Measurements from ENCODE around the gene TP53BP1.

The TP53BP1 gene

DNA sequence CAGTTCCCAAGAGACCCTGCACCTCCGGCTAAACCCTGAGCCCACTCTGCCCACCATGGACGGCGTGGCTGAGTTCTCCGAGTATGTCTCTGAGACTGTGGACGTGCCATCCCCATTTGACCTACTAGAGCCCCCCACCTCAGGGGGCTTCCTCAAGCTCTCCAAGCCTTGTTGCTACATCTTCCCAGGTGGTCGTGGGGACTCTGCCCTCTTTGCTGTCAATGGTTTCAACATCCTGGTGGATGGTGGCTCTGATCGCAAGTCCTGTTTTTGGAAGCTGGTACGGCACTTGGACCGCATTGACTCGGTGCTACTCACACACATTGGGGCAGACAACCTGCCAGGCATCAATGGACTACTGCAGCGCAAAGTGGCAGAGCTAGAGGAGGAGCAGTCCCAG lies 28.5 kb upstream of the TP53BP1 start:
- DNase-seq = no peak

- DNase-seq = no peak
Observed at GRCh38 chr15:43520138-43520537, 27.2 kb upstream of the TP53BP1 start.

- DNase-seq = peak in 37 of 56 donors; percentile 23 to 76 (median 48)
Observed at GRCh38 chr15:43519196-43519595, 26.2 kb upstream of the TP53BP1 start.

DNA sequence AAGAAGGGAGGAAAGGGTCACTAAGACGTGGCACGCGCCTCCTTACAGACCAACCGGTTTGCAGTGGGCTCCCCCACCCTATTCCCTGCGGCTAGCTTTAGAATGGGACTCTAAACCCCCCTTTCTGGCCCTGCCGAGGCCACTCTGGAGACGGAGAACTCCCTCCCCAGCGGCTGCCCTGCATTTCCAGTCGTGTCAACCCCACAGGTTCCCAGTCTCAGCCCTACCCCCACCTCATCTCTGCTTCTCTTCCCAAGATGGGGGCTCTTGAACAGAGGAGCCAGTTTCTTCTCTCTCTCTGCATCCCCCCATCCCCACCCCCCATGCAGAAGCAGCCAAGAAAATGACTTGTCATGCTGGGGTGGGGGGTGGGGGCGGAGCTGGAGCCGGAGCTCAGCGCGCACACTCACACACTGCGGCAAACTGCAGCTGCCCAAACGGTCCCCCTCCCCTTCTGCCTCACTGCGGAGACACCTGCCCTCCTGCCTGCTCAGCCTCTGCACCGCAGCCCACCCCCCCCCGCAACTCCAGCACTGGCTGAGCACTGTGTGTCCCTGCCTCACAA lies 25.3 kb upstream of the TP53BP1 start:
- peak in 55 of 56 donors; percentile 42 to 89 (median 80) for DNase-seq

DNA sequence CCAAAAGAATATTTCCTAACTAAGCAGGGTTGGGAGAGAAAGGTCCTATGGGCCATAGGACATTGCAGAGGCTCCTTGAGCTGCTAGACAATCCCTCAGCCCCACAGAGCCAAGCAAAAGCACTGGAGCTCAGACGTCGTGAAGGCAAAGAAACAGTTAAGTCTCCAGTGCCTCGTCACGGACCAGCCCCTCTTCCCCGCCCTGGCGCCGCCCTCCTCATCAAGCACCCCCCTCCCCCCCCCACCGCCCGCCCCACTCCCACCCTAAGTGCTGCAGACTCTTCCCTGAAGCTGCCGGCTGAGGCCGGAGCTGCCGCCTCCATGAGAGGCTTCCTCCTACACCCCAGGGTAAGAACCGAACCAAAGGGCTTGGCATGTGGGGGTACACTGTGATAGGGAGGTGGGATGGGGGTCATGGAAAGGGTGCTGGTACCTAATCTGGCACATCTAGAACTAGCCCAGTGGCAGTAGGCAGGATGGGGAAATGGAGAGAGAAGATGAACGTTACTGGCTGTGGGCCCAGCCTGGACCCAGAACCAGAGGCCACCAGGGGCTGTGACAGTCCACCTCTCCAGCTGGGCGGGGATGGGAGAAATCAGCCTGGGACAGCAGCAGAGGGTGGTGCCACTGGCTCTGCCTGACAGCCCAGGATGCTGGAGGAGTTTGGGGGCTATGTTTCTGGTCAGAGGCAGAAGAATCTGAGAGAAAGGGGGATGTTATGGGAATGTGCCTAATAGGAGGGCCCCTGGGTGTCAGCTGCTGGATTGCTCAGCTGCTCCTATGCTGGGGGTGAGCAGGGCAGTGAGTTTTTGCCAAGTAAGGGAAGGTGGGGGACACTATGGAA lies 24.6 kb upstream of the TP53BP1 start, which contains the start of gene MAP1A:
TSS of gene MAP1A (plus strand) at position 255 of the 843 bp plus-strand sequence. CDS start 3,866 bp downstream, outside the sequence.
- peak in 54 of 56 donors; percentile 37 to 90 (median 76) for DNase-seq

DNA sequence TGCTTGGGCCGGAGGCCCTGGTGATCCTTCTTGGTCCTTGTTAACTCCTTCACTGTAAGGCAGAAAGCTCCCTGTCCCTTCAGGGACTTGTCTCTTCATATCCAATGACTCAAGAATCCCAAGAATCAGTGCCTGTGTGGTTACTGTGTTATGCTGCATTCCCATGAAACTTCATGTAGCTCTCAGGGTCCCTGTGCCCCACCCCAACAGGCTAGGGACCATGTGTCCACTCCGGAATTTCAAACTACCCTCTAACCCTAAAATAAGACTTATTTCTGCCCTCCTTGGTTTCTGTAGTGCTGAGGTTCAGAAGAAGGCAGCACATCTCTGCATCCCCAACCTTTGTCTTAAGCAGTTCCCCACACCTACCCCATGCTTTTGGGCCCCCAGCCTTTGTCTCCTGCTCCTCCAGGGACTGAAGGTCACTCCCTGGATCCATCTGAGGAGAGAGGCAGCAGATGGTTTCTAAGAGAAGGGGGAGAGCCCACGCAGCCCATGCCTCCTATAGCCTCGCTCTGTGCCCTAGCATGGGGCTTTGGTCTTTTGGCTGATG lies 23.9 kb upstream of the TP53BP1 start:
- peak in 3 of 56 donors; percentile 36 to 52 (median 38) for DNase-seq

DNA sequence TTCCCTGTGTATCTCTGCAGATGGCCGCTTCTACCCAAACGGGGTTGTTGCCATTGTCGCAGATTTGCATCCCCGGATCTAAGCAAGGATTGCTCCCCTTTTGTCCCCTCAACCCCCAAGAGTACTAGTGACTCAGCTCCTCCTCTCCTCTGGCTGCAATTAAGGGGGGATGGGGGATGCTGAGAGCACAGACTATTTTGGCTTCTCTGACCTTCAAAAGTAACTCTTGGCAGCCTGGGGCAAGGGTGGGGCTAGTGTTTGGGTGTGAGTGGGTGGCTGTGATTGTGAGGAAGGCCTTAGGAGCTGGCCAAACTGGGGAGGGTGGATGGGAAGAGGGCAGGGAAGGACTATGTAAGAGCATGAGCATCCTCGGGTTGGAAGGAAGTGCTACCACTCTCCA lies 23.2 kb upstream of the TP53BP1 start:
- peak in 6 of 56 donors; percentile 13 to 58 (median 32) for DNase-seq

DNA sequence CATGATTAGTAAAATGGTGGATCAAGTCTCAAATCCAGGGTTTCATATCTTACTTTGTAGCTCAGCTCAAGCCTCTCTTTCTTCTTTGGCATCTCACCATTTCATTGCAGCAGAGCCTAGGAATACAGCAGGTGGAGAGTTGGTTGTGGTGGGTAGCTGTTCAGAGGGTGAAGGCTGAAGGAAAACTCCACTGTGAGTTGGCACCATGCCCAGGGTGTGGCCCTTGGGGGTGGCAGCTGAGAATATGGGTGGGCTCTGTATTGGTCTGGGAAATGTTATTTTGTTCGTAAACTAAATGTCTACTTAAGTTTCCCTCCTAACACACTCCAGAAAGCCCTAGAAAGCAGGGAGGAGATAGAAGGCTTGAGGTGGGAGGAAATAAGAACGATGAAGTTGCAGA lies 22.8 kb upstream of the TP53BP1 start:
- DNase-seq = no peak

DNA sequence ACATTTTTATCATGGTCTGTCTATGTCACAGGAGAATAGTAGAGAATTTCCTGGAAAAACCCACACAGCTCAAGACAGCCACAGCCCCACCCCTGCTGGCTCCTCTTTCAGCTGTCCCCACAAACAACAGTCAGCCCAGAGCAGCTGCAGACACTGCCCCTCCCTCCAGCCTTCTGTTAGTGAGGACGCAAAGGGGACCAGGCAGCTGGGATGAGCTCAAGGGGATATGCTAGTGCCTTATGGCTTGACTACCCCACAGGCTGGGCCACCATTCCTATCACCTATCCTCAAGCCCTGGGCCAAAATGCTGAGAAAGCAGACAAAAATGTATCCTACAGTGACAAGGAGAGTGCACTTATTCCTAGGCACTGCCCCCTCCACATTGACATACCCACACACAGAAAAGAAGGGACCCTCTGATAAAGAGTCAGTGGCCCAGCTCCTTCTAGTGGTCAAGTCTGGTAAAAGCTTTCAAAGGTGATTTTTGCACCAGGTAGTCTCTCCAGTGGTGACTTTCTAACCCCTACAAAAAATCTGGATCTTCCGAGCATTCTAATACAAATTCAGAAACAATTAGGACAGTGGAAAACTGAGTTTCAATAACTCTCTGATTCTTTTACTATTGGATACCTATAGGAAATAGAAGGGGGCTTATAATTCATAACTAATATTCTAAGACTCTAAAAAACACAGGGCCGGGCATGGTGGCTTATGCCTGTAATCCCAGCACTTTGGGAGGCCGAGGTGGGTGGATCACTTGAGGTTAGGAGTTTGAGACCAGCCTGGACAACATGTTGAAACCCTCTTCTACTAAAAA lies 21.5 kb upstream of the TP53BP1 start:
- peak in 52 of 56 donors; percentile 22 to 91 (median 70) for DNase-seq

DNA sequence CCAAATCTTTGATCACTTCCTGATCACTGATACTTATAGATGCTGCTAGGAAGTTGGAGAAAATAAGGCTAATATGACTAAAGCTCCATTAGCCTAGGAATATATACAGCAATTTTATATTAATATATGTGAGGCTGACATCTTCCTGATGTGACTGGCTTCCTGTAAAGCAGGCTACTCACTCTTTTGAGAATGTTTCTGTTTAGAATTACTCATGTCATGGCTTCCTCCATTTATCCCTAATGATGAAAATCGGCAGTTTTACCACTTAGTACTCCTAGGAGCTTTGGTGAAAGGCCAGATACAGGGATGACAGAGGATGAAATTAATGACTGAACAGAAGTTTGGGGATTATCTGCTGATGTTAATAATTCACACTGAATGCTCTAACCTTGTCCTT lies 20.6 kb upstream of the TP53BP1 start:
- no peak for DNase-seq

GRCh38 chr15:43511012-43511885 lies 18.3 kb upstream of the TP53BP1 start:
- DNase-seq = peak in 34 of 56 donors; percentile 20 to 72 (median 49)

- peak; percentile 75 to 100 (median 98) for DNase-seq
Observed at GRCh38 chr15:43510200-43511011, 17.4 kb upstream of the TP53BP1 start.

DNA sequence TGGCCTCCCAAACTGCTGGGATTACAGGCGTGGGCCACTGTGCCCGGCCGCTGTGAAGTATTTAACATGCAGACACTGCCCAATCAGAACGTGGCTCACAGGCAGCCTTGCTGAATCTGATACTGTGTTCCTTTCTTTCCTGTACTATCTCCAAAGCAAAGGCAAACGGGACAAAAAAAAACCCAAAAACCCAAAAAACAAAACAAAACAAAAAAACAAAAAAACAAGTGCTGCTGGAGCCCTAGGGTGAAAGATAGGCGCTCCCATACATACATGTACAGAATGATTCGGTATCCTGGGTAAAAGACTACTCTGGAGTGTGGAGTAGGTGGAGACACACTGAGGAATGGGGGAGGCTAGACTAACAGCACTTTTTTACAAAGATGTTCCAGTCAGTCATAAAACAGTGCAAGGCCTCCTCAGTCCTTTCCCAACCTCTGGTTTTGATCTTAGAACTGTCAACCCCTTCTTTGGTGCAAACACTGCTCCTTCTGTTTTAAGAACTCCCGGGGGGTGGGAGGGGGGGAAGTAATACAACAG lies 16.8 kb upstream of the TP53BP1 start:
- DNase-seq = peak in 5 of 56 donors; percentile 26 to 54 (median 42)

DNA sequence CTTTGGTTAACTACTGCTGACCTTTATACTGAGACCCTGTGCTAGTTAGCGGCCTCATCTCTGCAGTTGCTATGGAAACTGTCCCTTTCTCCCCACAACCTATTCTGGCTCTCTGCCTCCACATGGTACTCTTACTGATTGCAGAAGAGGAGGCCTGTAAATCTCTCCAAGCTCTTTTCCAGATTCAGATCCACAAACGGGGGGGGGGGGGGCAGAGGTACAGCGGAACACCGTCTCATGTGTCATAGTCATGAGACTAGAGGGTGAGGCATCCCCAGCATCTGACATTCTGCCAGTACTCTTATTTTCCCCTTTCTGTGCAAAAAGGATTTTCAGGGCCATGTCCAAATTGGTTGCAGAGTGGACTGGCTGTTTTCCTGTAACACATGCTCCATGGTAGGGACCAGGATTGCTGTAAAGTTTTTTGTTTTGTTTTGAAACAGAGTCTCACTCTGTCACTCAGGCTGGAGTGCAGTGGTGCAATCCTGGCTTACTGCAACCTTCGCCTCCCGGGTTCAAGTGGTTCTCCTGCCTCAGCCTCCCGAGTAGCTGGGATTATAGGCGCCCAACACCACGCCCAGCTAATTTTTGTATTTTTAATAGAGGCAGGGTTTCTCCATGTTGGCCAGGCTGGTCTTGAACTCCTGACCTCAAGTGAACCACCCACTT lies 16.2 kb upstream of the TP53BP1 start:
- peak in 18 of 56 donors; percentile 18 to 62 (median 34) for DNase-seq

DNA sequence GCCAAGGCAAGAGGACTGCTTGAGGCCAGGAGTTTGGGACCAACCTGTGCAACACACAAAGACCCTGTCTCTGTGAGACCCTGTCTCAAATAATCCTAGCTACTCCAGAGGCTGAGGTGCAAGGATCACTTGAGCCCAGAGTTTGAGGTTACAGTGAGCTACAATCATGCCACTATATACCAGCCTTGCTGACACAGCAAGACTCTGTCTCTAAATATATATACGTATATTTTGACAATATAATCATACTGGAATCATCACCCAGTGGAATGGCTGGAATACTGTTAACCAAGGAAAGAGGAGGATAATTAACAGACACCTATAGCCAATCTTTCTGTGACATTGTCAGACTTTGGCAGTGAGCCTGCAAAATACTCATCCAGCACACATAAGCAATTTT lies 15.5 kb upstream of the TP53BP1 start:
- no peak for DNase-seq

- no peak for DNase-seq
Observed at GRCh38 chr15:43505738-43506137, 12.8 kb upstream of the TP53BP1 start.

DNA sequence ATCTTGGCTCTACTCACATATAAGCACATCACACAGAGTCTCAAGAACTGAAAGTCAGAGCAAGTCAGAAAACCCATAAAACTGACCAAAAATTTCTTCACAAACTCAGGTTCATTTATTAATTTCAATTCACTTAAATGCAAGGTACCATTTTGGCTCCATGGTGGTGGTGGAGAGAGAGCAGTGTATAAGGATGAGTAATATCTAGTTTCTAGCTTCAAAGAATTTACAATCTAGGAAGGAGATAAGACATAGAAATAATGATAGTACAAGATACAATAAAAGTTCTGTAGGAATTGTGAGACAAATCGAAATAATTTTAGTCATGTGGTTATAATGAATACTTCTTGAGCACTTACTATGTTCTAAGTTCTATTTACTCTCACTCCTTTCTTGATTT lies 6.7 kb upstream of the TP53BP1 start:
- no peak for DNase-seq

- no peak for DNase-seq
Observed at GRCh38 chr15:43498990-43499389, 6.0 kb upstream of the TP53BP1 start.
